K562 (cell line): ENCODE results near the gene TRAF5. TPM values are rescaled to one million over a fixed set of nuclear protein-coding genes. Genes with fewer than 3 reads are reported as not detected.
"Not testable (repeated sequence)": the region's sequence is repeated elsewhere in the genome, so short reads cannot be mapped to it uniquely, and the experiment has no call there.

ENCODE experiments used
- ATAC-seq: fragments of 200-7000 bp; cut with Tn5 transposase; 3 replicates; pipeline ENCODE4 v1.9.1; 2020; ENCODE audit warnings: moderate library complexity
- BruUV-seq: library from RNA; stranded (reverse); fragments of 400-500 nt; replicated peaks from 2 replicates; lab custom pipeline; 2021; lab: Mats Ljungman, UMichigan
- CTCF ChIA-PET: fragments of 300-600 bp; formaldehyde crosslinking; extraction: SDS; loops from one replicate; lab custom pipeline; 2021; ENCODE audit warnings: low intra/inter-chr PET ratio; lab: Yijun Ruan, JAX
- POLR2A ChIA-PET: fragments of 300-600, 350-650 bp; sonication (Branson Sonifier 250); formaldehyde crosslinking; extraction: SDS; loops from one replicate; lab custom pipeline; 2021; ENCODE audit warnings: antibody characterized with exemption, inconsistent platforms; lab: Yijun Ruan, JAX
- DNase-seq, 4 experiments: peaks; one replicate each; pipeline versions ENCODE4 v3.0.0 to v3.0.0-alpha.2; 2011 to 2018; ENCODE audit warnings: low spot score in 3 of 4, mixed read lengths in 3 of 4; ENCODE audit errors: extremely low read depth in 1 of 4
- FAIRE-seq: peaks from 2 replicates; lab custom pipeline; 2011; peaks lifted over from hg19 to GRCh38; lab: Jason Lieb, UNC
- H2AFZ ChIP-seq: 2 replicates; pipeline ENCODE4 v1.6.0; 2011; ENCODE audit warnings: low read depth, low read length, control low read depth, inconsistent platforms
- H3K27ac ChIP-seq: fragments of 200-600 bp; 3 replicates; pipeline ENCODE4 v1.8.0; 2011; ENCODE audit warnings: low read depth, mild to moderate bottlenecking, control low read depth, inconsistent platforms, low read length, moderate library complexity, mixed read lengths; ENCODE audit errors: extremely low read depth
- H3K27me3 ChIP-seq, 2 experiments: fragments of 300-600 bp in 1 of 2; 2 replicates in 1 of 2; 3 replicates in 1 of 2; pipeline versions ENCODE4 v1.6.0 to v1.8.0; 2011; ENCODE audit warnings: inconsistent platforms in 2 of 2, low read length in 2 of 2, mild to moderate bottlenecking in 1 of 2, mixed read lengths in 1 of 2, moderate library complexity in 1 of 2; ENCODE audit not compliant: control insufficient read depth in 2 of 2, insufficient read depth in 2 of 2
- H3K36me3 ChIP-seq: fragments of 300-600 bp; 3 replicates; pipeline ENCODE4 v1.8.0; 2011; ENCODE audit warnings: mild to moderate bottlenecking, low read length, inconsistent platforms; ENCODE audit not compliant: control insufficient read depth, insufficient read depth
- H3K4me1 ChIP-seq, 2 experiments: fragments of 200-600 bp in 1 of 2; replicated peaks in 1 of 2; 2 replicates in 1 of 2; 3 replicates in 1 of 2; pipeline versions ENCODE4 v1.5.1 to v1.8.0; 2011; ENCODE audit warnings: inconsistent platforms in 2 of 2, low read length in 2 of 2, mild to moderate bottlenecking in 1 of 2, mixed read lengths in 1 of 2, moderate library complexity in 1 of 2; ENCODE audit not compliant: control insufficient read depth in 2 of 2, insufficient read depth in 2 of 2
- H3K4me2 ChIP-seq: 2 replicates; pipeline ENCODE4 v1.6.1; 2011; ENCODE audit warnings: low read length, control low read depth, inconsistent platforms, mixed read lengths; ENCODE audit not compliant: insufficient read depth
- H3K4me3 ChIP-seq: fragments of 200-600 bp; sonication (generic), shearing (Covaris generic); 2 replicates; pipeline ENCODE4 v1.5.1; 2016; ENCODE audit warnings: control low read depth, inconsistent platforms
- H3K79me2 ChIP-seq: fragments of 200-600 bp; 3 replicates; pipeline ENCODE4 v1.8.0; 2011; ENCODE audit warnings: low read length, inconsistent platforms; ENCODE audit not compliant: control insufficient read depth, insufficient read depth
- H3K9ac ChIP-seq, 2 experiments: 2 replicates each; pipeline versions ENCODE4 v1.6.0 to v1.6.1; 2011; ENCODE audit warnings: low read depth in 2 of 2, low read length in 2 of 2, control low read depth in 1 of 2, inconsistent platforms in 1 of 2, mild to moderate bottlenecking in 1 of 2, mixed read lengths in 1 of 2; ENCODE audit not compliant: insufficient read depth in 1 of 2
- H3K9me1 ChIP-seq: one replicate; pipeline ENCODE4 v1.6.0; 2011; ENCODE audit warnings: inconsistent platforms, mild to moderate bottlenecking, low read length, moderate library complexity; ENCODE audit not compliant: control insufficient read depth, insufficient read depth
- H3K9me3 ChIP-seq: replicated peaks from 2 replicates; pipeline ENCODE4 v1.5.1; 2011; ENCODE audit warnings: low read depth, low read length, inconsistent platforms; ENCODE audit not compliant: control insufficient read depth, insufficient read depth
- H4K20me1 ChIP-seq: replicated peaks from 2 replicates; pipeline ENCODE4 v1.6.1; 2011; ENCODE audit warnings: low read length, inconsistent platforms, mixed read lengths; ENCODE audit not compliant: control insufficient read depth, insufficient read depth
- WGBS: fragments of 100-300 bp; shearing (Covaris generic); methylation state at CpG from one replicate; pipeline ENCODE4 v1.1.6; 2016; ENCODE audit warnings: low coverage, mixed read lengths; ENCODE audit not compliant: insufficient coverage; ENCODE audit errors: missing lambda C conversion rate; 5-methylcytosine and 5-hydroxymethylcytosine counted together
- in situ Hi-C: fragments of 300-500 bp; cut with MboI; formaldehyde crosslinking; loops from 4 replicates; pipeline ENCODE4 v1.15.0; 2018; ENCODE audit warnings: inconsistent platforms, mixed read lengths
- intact Hi-C: fragments of 100-400 bp; cut with micrococcal nuclease; formaldehyde crosslinking; loops from 2 replicates; pipeline ENCODE4 v1.14.2; 2022
- polyA plus RNA-seq, 8 experiments: library from polyadenylated mRNA; depleted of rRNA in 4 of 8; stranded (reverse) in 5 of 8; unstranded in 3 of 8; fragments of >200 nt; fragmentation: Nextera tagmentation in 2 of 8; fragmentation: Illumina TruSeq in 1 of 8; extraction: Ambion mirVana in 2 of 8; extraction: Trizol in 1 of 8; gene quantifications; 2 replicates each; pipeline versions ENCODE4 v1.2.1 to v1.2.3, GENCODE V29; 2011 to 2014; ENCODE audit warnings: inconsistent platforms in 1 of 8, missing spikeins in 1 of 8
- total RNA-seq, 7 experiments: library from RNA; depleted of rRNA in 6 of 7; stranded (reverse); fragments of >200 nt in 6 of 7; fragmentation: Illumina TruSeq in 2 of 7; extraction: Trizol in 2 of 7; gene quantifications; 2 replicates each; pipeline versions ENCODE4 v1.2.1 to v1.2.3, GENCODE V29; 2011 to 2021; ENCODE audit warnings: low replicate concordance in 1 of 7

Gene TRAF5
- total and polyA plus RNA-seq, 9 of the 15 experiments (the other 6 are each of a cell fraction or from before 2014, with no cell fraction given) = 2.0 to 9.3 (median 5.3) TPM

GRCh38 chr1:211398266-211398930 is 71.8 kb downstream of the TRAF5 start:
- H3K4me3 ChIP-seq, H3K27ac ChIP-seq, H3K4me2 ChIP-seq, H3K9me3 ChIP-seq, H3K4me1 ChIP-seq, in situ Hi-C loops, BruUV-seq, H3K36me3 ChIP-seq, H3K9me1 ChIP-seq, FAIRE-seq, intact Hi-C loops, ATAC-seq, H3K79me2 ChIP-seq, DNase-seq, H3K9ac ChIP-seq, H2AFZ ChIP-seq, H3K27me3 ChIP-seq, POLR2A ChIA-PET, H4K20me1 ChIP-seq, CTCF ChIA-PET: not testable (repeated sequence)
- 75% methylated on average over 13 of the region's 13 CpGs for WGBS

GRCh38 chr1:211399851-211400393 is 73.3 kb downstream of the TRAF5 start:
- FAIRE-seq, H3K4me2 ChIP-seq, CTCF ChIA-PET, H3K79me2 ChIP-seq, H3K4me1 ChIP-seq, H3K4me3 ChIP-seq, in situ Hi-C loops, DNase-seq, ATAC-seq, H3K9me3 ChIP-seq, H3K36me3 ChIP-seq, POLR2A ChIA-PET, intact Hi-C loops, H3K27me3 ChIP-seq, H3K9ac ChIP-seq, H4K20me1 ChIP-seq, H2AFZ ChIP-seq, H3K9me1 ChIP-seq, H3K27ac ChIP-seq, BruUV-seq: not testable (repeated sequence)
- WGBS = 74% methylated on average over 13 of the region's 13 CpGs
